ENCODE results near the gene LDLRAD4. TPM values are rescaled to one million over a fixed set of nuclear protein-coding genes. Genes with fewer than 3 reads are reported as not detected.

Gene LDLRAD4
- total and polyA plus RNA-seq, 9 of the 15 experiments (the other 6 are each of a cell fraction or from before 2014, with no cell fraction given): 0.01 TPM; not detected in 8

- no peak for TF ChIP-seq ZNF592 (IDR thresholded peaks at IDR 0.05)
- TF ChIP-seq XRCC3 (IDR thresholded peaks at IDR 0.05): no peak
- no peak for TF ChIP-seq CTCFL (IDR thresholded peaks at IDR 0.05; ENCODE audit: borderline replicate concordance, insufficient read depth, low read depth, low read length, poor library complexity, severe bottlenecking)
- TF ChIP-seq TAF1 (IDR thresholded peaks at IDR 0.05; ENCODE audit: control insufficient read depth, extremely low read depth, insufficient read depth, low read length, severe bottlenecking): no peak
Observed at GRCh38 chr18:13455960-13456481, 237.5 kb downstream of the LDLRAD4 start (continued).

All from K562 (cell line).